WTC11 (cell line): ENCODE data around the gene SIX6. TPM values are rescaled to one million over a fixed set of nuclear protein-coding genes. Genes with fewer than 3 reads are reported as not detected.

ENCODE experiments used
- ATAC-seq: fragments of 200-7000 bp; cut with Tn5 transposase; 2 replicates; pipeline ENCODE4 v1.10.0; 2021; ENCODE audit warnings: mild to moderate bottlenecking, moderate library complexity
- CTCF ChIA-PET: fragments of 300-600 bp; sonication (Branson Sonifier 250); formaldehyde crosslinking; loops from one replicate; lab custom pipeline; 2021; ENCODE audit warnings: antibody characterized with exemption; lab: Charles Lee
- POLR2A ChIA-PET: fragments of 350-600 bp; sonication (Branson Sonifier 250); formaldehyde crosslinking; loops from one replicate; lab custom pipeline; 2021; ENCODE audit warnings: antibody characterized with exemption; lab: Charles Lee
- DNase-seq: peaks from one replicate; pipeline ENCODE4 v3.0.0; 2021; ENCODE audit warnings: low spot score
- H3K27ac Mint-ChIP-seq: 2 replicates; pipeline ENCODE4 v1.8.0; 2021; ENCODE audit warnings: mixed read lengths
- H3K27me3 Mint-ChIP-seq: 2 replicates; pipeline ENCODE4 v1.8.0; 2021; ENCODE audit warnings: low read depth, mild to moderate bottlenecking, moderate library complexity, mixed read lengths
- H3K36me3 Mint-ChIP-seq: 2 replicates; pipeline ENCODE4 v1.8.0; 2021; ENCODE audit warnings: mixed read lengths
- H3K4me1 Mint-ChIP-seq: 2 replicates; pipeline ENCODE4 v1.8.0; 2022; ENCODE audit warnings: mixed read lengths
- H3K4me3 Mint-ChIP-seq: 2 replicates; pipeline ENCODE4 v1.8.0; 2021; ENCODE audit warnings: mild to moderate bottlenecking, moderate library complexity, mixed read lengths
- H3K9me3 Mint-ChIP-seq: 2 replicates; pipeline ENCODE4 v1.8.0; 2021; ENCODE audit warnings: mixed read lengths
- AFF4 ChIP-seq: sonication (generic); formaldehyde crosslinking; IDR thresholded peaks from 2 replicates; pipeline ENCODE4 v1.8.1; 2023; ENCODE audit warnings: mild to moderate bottlenecking, missing genetic modification reagents, borderline replicate concordance
- CTCF ChIP-seq: fragments of 200-600 bp; IDR thresholded peaks from 2 replicates; pipeline ENCODE4 v1.8.0; 2022; ENCODE audit warnings: antibody characterized with exemption
- PRRX2 ChIP-seq: fragments of 250-450 bp; sonication (Bioruptor Pico); IDR thresholded peaks from 2 replicates; pipeline ENCODE4 v1.8.0; 2021; ENCODE audit warnings: mild to moderate bottlenecking
- total RNA-seq: library from RNA; stranded (reverse); gene quantifications from 3 replicates; pipeline ENCODE4 v1.2.3, GENCODE V29; 2021

Gene SIX6
- total RNA-seq, 1 experiment from 2014 or later: 0.07 TPM

GRCh38 chr14:60553808-60554207 is 44.9 kb downstream of the SIX6 start (continued):
- TF ChIP-seq AFF4 (CRISPR knock-in tag): no peak

DNA sequence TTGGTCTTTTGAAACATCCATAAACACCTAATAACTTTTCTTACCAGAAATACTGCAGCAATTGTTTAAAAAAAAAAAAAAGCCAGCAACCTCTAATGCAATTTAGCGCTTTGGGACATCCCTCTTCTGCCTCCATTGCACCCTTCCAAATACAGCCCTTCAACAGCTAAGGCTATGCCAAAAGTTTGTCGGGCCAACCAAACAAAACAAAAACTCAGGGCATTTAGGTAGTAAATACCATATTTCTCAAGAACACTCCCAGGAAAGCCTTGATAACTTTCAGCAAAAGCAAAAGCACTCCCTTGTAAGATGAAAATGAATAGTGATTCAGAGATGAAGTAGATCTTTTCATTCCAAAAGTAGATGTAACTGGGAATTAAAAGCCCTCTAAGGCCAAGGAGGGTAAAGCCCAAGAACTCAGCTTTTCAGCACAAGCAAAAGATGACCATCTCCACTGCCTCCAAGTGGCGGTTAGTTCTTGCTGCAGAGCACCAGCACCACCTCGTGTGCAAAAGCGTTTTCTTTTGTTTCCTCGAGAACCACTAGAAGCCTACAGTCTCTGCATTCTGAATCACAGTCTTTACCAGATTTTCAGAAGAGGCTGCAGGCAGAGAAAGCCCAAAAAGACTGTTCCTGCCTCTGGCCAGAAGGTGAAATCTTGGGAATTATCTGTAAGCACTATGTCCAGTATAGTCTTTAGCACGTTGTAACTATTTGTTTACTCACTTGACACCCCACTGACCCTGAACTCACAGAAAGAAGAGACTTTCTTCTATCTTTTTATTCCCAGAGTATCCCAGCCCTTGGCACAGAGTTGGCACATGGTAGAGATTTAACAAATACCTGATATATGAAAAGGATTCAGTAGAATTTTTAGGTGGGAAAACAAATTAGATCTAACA is 53.1 kb downstream of the SIX6 start:
- no peak for TF ChIP-seq PRRX2 (CRISPR knock-in tag)
- peak; percentile 58; the same call in 1 of the 2 replicates for TF ChIP-seq CTCF
- Mint-ChIP-seq H3K4me3 (no peak overlapping the region), H3K27ac (no peak overlapping the region), H3K27me3 (no peaks in the 10 kb centered on the region), H3K36me3 (no peaks in the 10 kb centered on the region), H3K4me1 (peaks cover 11% of the 10 kb centered on the region), H3K9me3 (no peaks in the 10 kb centered on the region)
- ChIA-PET POLR2A (no interaction called here), CTCF (interaction anchor here (0.6 to 2.3 kb wide), 26 partner anchors 16 to 597 kb away, joined by 3 to 35 read pairs (median 3); partner anchors contain the start of genes SIX1 and SIX6)
- ATAC-seq (peak; percentile 98), DNase-seq (peak; percentile 68)

Other genes starting within 250 kb of the SIX6 start
- 1.9 to 2.5 TPM (median 2.5 TPM) in 3 replicates for gene C14orf39, start 23.1 kb upstream of the SIX6 start, total RNA-seq
- 0.21 to 0.59 TPM (median 0.30 TPM) in 3 replicates for gene SIX1, start 140.3 kb downstream of the SIX6 start, total RNA-seq
- gene SIX4, start 215.2 kb downstream of the SIX6 start, total RNA-seq: 40.0 to 41.8 TPM (median 41.6 TPM) in 3 replicates
- 55.2 to 59.0 TPM (median 56.0 TPM) in 3 replicates for gene MNAT1, start 225.6 kb downstream of the SIX6 start, total RNA-seq